Pancreas (tissue), 10 donors: ENCODE data around the gene ASIC3. TPM values are rescaled to one million over a fixed set of nuclear protein-coding genes. Genes with fewer than 3 reads are reported as not detected.

Experiments used
- ATAC-seq, 4 donors: fragments of 200-7000 bp; cut with Tn5 transposase; one replicate each; pipeline versions ENCODE4 v1.8.0 to v1.9.1; 2020; ENCODE audit warnings: mild to moderate bottlenecking in 4 of 4, moderate library complexity in 4 of 4
- DNase-seq, 6 donors: peaks; one replicate each; pipeline ENCODE4 v3.0.0-alpha.2; 2020
- FAIRE-seq: peaks from 2 replicates; lab custom pipeline; 2012; peaks lifted over from hg19 to GRCh38; lab: Jason Lieb, UNC
- H3K27ac ChIP-seq, 4 donors: fragments of 200-600 bp; sonication (generic); 1 replicate in 3 of 4; 2 replicates in 1 of 4; pipeline versions ENCODE4 v1.5.0 to v1.8.0; 2020
- H3K27me3 ChIP-seq, 4 donors: fragments of 200-600 bp; one replicate each; pipeline ENCODE4 v1.8.0; 2021
- H3K36me3 ChIP-seq, 3 donors: fragments of 200-600 bp; sonication (generic) in 1 of 3; one replicate each; pipeline versions ENCODE4 v1.5.0 to v1.8.0; 2020 to 2021
- H3K4me1 ChIP-seq, 3 donors: fragments of 200-600 bp; one replicate each; pipeline ENCODE4 v1.8.0; 2021
- H3K4me3 ChIP-seq, 4 donors: fragments of 200-600 bp; sonication (generic) in 2 of 4; one replicate each; pipeline versions ENCODE4 v1.5.0 to v1.8.0; 2020 to 2021
- H3K9me3 ChIP-seq, 4 donors: fragments of 200-600 bp; one replicate each; pipeline ENCODE4 v1.8.0; 2021
- WGBS, 2 donors: extraction: QIAGEN DNeasy Blood & Tissue Kit; methylation state at CpG; one replicate each; pipeline ENCODE4 v1.1.7; 2013; 5-methylcytosine and 5-hydroxymethylcytosine counted together
- intact Hi-C, 3 donors: fragments of 100-400 bp; cut with DNase I; formaldehyde crosslinking; loops; one replicate each; pipeline versions ENCODE4 v1.11.1 to v1.14.2; 2022
- polyA plus RNA-seq, 2 donors: library from polyadenylated mRNA; stranded (reverse); fragments of 200-250 nt; gene quantifications; one replicate each; pipeline ENCODE4 v1.2.3, GENCODE V29; 2013
- total RNA-seq, 6 donors: library from RNA; stranded (reverse); fragmentation: NEBNext Ultra II Directional in 4 of 6; extraction: Animal tissue kit (Norgen Biotek cat#: 25700) in 4 of 6; gene quantifications; one replicate each; pipeline versions ENCODE4 v1.2.1 to v1.2.4, GENCODE V29; 2021 to 2023
- TF ChIP-seq, protein P1 (sequence below), 4 donors: fragments of 200-600 bp; sonication (generic) in 3 of 4; IDR thresholded peaks; one replicate each; pipeline versions ENCODE4 v1.5.0 to v1.8.0; 2021; ENCODE audit warnings: antibody characterized with exemption in 4 of 4
- donor health status: healthy with polysubstance abuse.
- donor health status: DM: no; HTN: no; CAD: no; lungs with moderate emphysema.
- donor health status: DM: no; HTN: no; CAD: no.
- donor health status: control.
- donor health status: control.
- donor health status: Bipolar disorder and iron deficiency.
- donor health status: DM: yes; HTN: yes; CAD: no.
- donor health status: DM: no; HTN: no; CAD: no.
- donor health status: DM: no; HTN: no; CAD: no.
- donor health status: DM: yes; HTN: yes; CAD: no.

ASIC3 gene
- total and polyA plus RNA-seq, 8 donors: 0.47 to 8.7 (median 0.83) TPM

DNA sequence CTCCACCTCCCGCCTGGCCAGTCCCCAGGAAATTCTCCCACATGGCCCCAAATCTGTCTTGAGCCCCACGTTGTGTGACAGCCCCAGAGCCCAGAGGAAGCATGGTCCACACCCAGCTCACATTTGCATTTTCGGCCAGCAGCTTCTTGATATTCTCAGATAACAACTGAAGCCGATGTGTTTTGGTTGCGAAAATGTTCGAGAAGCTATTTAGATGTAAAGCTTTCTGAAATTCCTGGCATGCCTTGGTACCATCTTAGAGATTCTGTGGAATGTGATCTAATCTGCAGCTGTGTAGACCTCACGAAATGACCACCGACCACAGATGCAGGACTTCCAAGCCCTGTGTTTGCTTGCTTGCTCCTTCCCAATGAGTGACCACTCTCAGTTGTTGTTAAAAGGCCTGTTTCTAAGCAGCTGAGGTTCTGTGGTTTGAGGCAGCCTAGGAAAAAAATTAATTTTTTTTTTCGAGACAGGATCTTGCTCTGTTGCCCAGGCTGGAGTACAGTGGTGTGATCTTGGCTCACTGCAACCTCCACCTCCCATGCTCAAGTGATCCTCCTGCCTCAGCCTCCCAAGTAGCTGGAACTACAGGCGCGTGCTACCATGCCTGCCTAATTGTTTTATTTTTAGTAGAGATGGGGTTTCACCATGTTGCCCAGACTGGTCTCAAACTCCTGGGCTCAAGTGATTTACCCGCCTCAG lies 19.9 kb downstream of the ASIC3 start:
- intact Hi-C loops: no loop called here
- Histone ChIP-seq H3K27me3 (no peaks in the 10 kb centered on the region), H3K4me1 (peaks cover 0 to 18% (median 0%) of the 10 kb centered on the region in 3 donors), H3K9me3 (no peaks in the 10 kb centered on the region), H3K36me3 (peaks cover 3 to 69% (median 47%) of the 10 kb centered on the region in 3 donors), H3K27ac (no peak overlapping the region), H3K4me3 (no peak overlapping the region)
- DNase-seq (no peak), ATAC-seq (no peak), FAIRE-seq (no peak)
- TF ChIP-seq, protein P1, sequence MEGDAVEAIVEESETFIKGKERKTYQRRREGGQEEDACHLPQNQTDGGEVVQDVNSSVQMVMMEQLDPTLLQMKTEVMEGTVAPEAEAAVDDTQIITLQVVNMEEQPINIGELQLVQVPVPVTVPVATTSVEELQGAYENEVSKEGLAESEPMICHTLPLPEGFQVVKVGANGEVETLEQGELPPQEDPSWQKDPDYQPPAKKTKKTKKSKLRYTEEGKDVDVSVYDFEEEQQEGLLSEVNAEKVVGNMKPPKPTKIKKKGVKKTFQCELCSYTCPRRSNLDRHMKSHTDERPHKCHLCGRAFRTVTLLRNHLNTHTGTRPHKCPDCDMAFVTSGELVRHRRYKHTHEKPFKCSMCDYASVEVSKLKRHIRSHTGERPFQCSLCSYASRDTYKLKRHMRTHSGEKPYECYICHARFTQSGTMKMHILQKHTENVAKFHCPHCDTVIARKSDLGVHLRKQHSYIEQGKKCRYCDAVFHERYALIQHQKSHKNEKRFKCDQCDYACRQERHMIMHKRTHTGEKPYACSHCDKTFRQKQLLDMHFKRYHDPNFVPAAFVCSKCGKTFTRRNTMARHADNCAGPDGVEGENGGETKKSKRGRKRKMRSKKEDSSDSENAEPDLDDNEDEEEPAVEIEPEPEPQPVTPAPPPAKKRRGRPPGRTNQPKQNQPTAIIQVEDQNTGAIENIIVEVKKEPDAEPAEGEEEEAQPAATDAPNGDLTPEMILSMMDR (IDR thresholded peaks at IDR 0.05): no peak
- WGBS, 2 donors: 84 to 87% methylated on average over 12 of the region's 12 CpGs

DNA sequence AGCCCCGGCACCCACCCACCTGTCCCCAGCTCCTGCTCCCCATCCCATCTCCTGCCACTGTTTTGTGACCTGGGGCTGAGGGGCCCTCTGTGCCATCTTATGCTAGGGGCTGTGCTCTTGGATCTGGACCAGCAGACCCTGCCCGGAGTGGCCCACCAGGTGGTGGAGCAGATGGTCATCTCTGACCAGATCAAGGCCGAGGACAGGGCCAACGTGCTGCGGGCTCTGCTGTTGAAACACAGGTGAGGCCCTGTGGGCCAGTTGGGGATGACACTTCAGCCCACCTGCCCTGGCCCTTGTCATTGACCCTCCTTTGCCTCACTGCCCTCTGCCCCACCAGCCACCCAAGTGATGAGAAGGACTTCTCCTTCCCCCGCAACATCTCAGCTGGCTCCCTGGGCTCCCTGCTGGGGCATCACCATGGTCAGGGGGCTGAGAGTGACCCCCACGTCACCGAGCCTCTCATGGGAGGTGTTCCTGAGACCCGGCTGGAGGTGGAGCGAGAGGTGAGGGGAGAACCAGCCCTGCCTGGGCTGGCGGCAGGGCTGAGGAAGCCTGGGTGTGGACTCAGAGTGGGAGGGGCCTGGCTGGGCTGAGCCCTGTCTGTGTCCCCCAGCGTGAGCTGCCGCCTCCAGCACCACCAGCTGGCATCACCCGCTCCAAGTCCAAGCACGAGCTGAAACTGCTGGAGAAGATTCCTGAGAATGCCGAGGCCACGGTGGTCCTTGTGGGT lies 21.7 kb downstream of the ASIC3 start:
- TF ChIP-seq, protein P1 (IDR thresholded peaks at IDR 0.05): no peak
- peak in 1 of 6 donors; percentile 69 for DNase-seq
- 91 to 94% methylated on average over 17 of the region's 17 CpGs for WGBS, 2 donors
- Histone ChIP-seq H3K4me1 (peaks cover 0 to 4% (median 0%) of the 10 kb centered on the region in 3 donors), H3K36me3 (peaks cover 3 to 79% (median 51%) of the 10 kb centered on the region in 3 donors), H3K4me3 (no peak overlapping the region), H3K27me3 (no peaks in the 10 kb centered on the region), H3K9me3 (no peaks in the 10 kb centered on the region), H3K27ac (no peak overlapping the region)
- intact Hi-C loops: no loop called here
- FAIRE-seq: no peak
- no peak for ATAC-seq

DNA sequence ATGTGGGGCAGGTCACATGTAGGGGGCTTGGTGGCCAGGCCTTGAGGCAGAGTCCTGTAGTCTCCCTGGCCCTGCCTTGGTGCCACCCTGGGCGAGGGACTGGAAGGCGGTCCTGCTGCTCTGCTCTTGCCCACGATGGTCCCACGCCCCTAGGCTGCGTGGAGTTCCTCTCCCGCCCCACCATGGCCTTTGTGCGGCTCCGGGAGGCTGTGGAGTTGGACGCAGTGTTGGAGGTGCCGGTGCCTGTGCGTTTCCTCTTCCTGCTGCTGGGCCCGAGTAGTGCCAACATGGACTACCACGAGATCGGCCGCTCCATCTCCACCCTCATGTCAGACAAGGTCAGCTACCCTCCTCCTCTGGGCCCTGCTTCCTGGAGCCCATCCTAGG lies 22.2 kb downstream of the ASIC3 start:
- 94% methylated on average over 15 of the region's 15 CpGs for WGBS, 2 donors
- peak in 1 of 6 donors; percentile 75 for DNase-seq
- ATAC-seq: no peak

DNA sequence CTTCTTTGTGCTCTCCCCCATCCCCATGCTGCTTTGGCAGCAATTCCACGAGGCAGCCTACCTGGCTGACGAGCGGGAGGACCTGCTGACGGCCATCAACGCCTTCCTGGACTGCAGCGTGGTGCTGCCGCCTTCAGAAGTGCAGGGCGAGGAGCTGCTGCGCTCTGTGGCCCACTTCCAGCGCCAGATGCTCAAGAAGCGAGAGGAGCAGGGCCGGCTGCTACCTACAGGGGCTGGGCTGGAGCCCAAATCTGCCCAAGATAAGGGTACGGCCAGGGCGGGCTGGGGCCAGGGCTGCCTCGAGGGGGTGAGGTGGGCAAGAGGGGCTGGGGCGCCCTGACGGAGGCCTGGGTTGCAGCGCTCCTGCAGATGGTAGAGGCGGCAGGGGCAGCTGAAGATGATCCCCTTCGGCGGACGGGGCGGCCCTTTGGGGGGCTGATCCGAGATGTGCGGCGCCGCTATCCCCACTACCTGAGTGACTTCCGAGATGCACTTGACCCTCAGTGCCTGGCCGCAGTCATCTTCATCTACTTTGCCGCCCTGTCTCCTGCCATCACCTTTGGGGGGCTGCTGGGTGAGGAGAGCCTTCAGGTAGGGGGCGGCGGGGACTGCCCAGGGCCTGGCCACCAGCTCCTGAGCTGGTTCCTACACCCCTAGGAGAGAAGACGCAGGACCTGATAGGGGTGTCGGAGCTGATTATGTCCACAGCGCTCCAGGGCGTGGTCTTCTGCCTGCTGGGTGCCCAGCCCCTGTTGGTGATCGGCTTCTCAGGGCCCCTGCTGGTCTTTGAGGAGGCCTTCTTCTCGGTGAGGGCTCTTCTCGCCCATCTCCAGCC lies 22.9 kb downstream of the ASIC3 start:
- Histone ChIP-seq H3K9me3 (no peaks in the 10 kb centered on the region), H3K27me3 (no peaks in the 10 kb centered on the region), H3K27ac (no peak overlapping the region), H3K4me3 (no peak overlapping the region), H3K36me3 (peaks cover 3 to 83% (median 45%) of the 10 kb centered on the region in 3 donors), H3K4me1 (no peaks in the 10 kb centered on the region)
- FAIRE-seq (no peak), ATAC-seq (no peak), DNase-seq (peak in 1 of 6 donors; percentile 74)
- 89 to 92% methylated on average over 37 to 39 of the region's 39 CpGs for WGBS, 2 donors
- TF ChIP-seq, protein P1 (IDR thresholded peaks at IDR 0.05): no peak
- intact Hi-C loops: no loop called here

More for the DNA sequence above, 22.2 kb downstream of the ASIC3 start:
- Histone ChIP-seq H3K27ac (no peak overlapping the region), H3K4me1 (no peaks in the 10 kb centered on the region), H3K4me3 (no peak overlapping the region), H3K27me3 (no peaks in the 10 kb centered on the region), H3K9me3 (no peaks in the 10 kb centered on the region), H3K36me3 (peaks cover 3 to 83% (median 47%) of the 10 kb centered on the region in 3 donors)
- no peak for FAIRE-seq
- intact Hi-C loops: no loop called here
- TF ChIP-seq, protein P1 (IDR thresholded peaks at IDR 0.05): no peak
